AG04449 (cell line): ENCODE results near the gene TMEM117.

ENCODE experiments used
- CTCF ChIA-PET: fragments of 350-600 bp; formaldehyde crosslinking; extraction: SDS; loops from one replicate; lab custom pipeline; 2021; ENCODE audit warnings: antibody characterized with exemption; lab: Yijun Ruan, JAX
- POLR2A ChIA-PET: fragments of 400-600, 350-600 bp; formaldehyde crosslinking; extraction: SDS; loops from one replicate; lab custom pipeline; 2020; ENCODE audit warnings: antibody characterized with exemption, inconsistent platforms; lab: Yijun Ruan, JAX
- DNase-seq: peaks from one replicate; pipeline ENCODE4 v3.0.0-alpha.2; 2010; ENCODE audit warnings: low read depth, low spot score
- H3K4me3 ChIP-seq: 2 replicates; pipeline ENCODE4 v1.5.1; 2011; ENCODE audit warnings: low read depth, mild to moderate bottlenecking, control low read depth, low read length
- TF ChIP-seq, protein P1 (sequence below): IDR thresholded peaks from one replicate; pipeline ENCODE4 v1.5.1; 2011; ENCODE audit warnings: mild to moderate bottlenecking, moderate library complexity, low read length, control low read depth, inconsistent platforms; ENCODE audit not compliant: insufficient read depth; ENCODE audit errors: missing control alignments

TMEM117 gene

DNA sequence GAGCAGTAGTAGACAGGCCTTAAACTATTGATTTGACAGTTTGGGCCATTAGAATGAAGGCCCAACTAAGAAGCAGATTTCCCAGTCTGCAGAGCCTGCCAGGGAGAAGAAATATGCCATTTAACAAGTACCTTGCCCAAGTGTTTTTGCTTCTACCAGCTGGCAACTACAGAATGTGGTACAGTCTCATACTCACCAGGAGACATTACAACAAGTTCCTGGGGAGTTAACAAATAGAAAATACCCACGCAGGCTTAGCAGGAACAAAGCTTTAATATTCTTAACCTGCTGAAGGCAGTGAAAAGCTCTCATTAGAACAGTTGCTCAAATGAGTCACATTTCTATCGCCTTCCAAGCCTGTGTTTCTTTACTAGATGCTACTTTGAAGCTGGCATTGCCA, 241.0 kb downstream of the TMEM117 start:
- H3K4me3 ChIP-seq: no peak overlapping the region
- POLR2A ChIA-PET: no interaction called here
- CTCF ChIA-PET: no interaction called here
- DNase-seq: no peak
- TF ChIP-seq, protein P1, sequence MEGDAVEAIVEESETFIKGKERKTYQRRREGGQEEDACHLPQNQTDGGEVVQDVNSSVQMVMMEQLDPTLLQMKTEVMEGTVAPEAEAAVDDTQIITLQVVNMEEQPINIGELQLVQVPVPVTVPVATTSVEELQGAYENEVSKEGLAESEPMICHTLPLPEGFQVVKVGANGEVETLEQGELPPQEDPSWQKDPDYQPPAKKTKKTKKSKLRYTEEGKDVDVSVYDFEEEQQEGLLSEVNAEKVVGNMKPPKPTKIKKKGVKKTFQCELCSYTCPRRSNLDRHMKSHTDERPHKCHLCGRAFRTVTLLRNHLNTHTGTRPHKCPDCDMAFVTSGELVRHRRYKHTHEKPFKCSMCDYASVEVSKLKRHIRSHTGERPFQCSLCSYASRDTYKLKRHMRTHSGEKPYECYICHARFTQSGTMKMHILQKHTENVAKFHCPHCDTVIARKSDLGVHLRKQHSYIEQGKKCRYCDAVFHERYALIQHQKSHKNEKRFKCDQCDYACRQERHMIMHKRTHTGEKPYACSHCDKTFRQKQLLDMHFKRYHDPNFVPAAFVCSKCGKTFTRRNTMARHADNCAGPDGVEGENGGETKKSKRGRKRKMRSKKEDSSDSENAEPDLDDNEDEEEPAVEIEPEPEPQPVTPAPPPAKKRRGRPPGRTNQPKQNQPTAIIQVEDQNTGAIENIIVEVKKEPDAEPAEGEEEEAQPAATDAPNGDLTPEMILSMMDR: no peak

DNA sequence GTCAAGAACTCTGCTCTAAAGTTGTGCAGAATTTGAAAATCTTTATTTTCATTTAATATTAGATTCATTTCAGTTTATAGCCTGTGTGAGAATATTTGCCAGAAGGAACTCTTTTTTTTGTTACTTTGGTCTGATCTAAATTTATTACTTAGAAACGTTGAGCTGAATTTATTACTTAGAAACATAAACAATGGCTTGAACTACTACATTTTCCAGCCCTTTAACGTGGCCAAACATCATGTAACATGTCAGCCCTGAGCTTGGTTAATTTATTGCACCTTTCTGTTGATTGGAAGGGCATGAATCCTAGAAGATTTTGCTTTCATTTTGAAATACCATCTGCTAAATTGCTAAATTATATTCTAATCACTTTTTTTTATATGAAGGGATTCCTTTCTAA, 241.4 kb downstream of the TMEM117 start:
- no peak for DNase-seq
- POLR2A ChIA-PET: no interaction called here
- no peak overlapping the region for H3K4me3 ChIP-seq
- TF ChIP-seq, protein P1: no peak
- CTCF ChIA-PET: no interaction called here

DNA sequence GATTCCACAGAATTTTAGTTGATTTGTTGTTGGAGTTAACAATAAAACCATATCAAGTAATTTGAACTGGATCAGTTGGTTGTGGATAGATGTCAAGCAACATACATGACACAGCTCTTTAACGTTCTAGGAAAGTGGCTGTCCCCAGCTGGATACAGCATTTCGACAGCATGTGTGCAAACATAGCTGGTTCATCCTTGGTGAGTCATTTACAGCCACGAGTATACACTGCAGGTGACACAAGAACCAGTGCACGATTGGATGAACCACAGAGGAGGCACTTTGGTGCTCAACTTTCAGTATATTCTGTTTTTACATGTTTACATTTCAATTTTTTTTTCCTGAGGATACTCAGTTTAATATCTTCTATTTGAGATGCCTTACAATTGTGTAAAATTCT, 242.4 kb downstream of the TMEM117 start:
- no peak overlapping the region for H3K4me3 ChIP-seq
- DNase-seq: no peak
- ChIA-PET CTCF (no interaction called here), POLR2A (no interaction called here)
- TF ChIP-seq, protein P1: no peak

- POLR2A ChIA-PET: no interaction called here
- no peak for DNase-seq
- H3K4me3 ChIP-seq: no peak overlapping the region
- CTCF ChIA-PET: no interaction called here
- TF ChIP-seq, protein P1: no peak
These were observed 252.8 kb downstream of the TMEM117 start for GRCh38 chr12:44088647-44089046.

DNA sequence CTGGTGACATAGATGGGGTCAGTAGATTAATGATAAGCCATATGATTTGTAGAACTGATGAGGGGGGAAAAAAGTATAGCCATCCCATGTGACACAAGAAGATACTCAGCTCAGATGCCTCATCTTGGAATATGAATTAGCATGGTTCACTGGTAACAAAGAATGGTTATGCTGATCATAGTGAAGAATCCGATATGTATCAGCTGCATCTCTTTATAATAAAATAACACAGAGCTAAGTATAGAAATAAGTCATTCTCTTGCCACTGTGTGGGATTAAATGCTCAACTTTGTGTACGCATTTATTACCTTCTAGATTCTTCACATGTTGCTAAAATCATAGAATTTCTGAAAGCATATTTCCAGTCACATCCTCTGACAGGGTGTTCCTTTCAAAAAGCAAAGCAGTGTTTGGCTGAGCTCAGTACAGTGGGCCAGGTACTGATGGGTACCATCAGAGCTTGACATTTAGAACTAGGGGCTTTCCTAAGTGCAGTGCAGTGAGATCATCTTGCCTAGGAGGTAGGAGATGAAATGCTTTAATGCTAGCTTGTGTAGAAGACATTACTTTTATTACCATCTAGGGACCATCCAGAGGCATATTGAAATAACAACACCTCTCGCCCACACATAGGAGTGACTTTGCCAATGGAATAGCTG, 256.2 kb downstream of the TMEM117 start:
- TF ChIP-seq, protein P1: no peak
- H3K4me3 ChIP-seq: no peak overlapping the region
- ChIA-PET POLR2A (no interaction called here), CTCF (no interaction called here)
- no peak for DNase-seq

- TF ChIP-seq, protein P1: no peak
- H3K4me3 ChIP-seq: no peak overlapping the region
- no peak for DNase-seq
- CTCF ChIA-PET: no interaction called here
- POLR2A ChIA-PET: no interaction called here
These were observed 262.9 kb downstream of the TMEM117 start for GRCh38 chr12:44098786-44099185.
